ENCODE results near the gene HELZ2. TPM values are rescaled to one million over a fixed set of nuclear protein-coding genes. Genes with fewer than 3 reads are reported as not detected.

HELZ2 gene
- polyA plus RNA-seq, 3 donors: 3.0 to 15.5 (median 3.3) TPM

- H3K4me1 Mint-ChIP-seq: peaks cover 26% of the 10 kb centered on the region
- Histone ChIP-seq H3K27me3 (ENCODE audit: control insufficient read depth in 2 of 2, insufficient read depth in 2 of 2, low read length in 2 of 2) (peaks cover 0 to 66% of the 10 kb centered on the region in 2 donors), H4K20me1 (ENCODE audit: insufficient read depth, low read length) (peaks cover 99% of the 10 kb centered on the region), H3K9me3 (replicated peaks in 1 of 2; ENCODE audit: control insufficient read depth in 1 of 2, insufficient read depth in 1 of 2, low read length in 2 of 2) (peaks cover 15 to 16% of the 10 kb centered on the region in 2 donors), H3K79me2 (ENCODE audit: insufficient read depth, low read length) (no peaks in the 10 kb centered on the region), H3K4me1 (ENCODE audit: control insufficient read depth in 1 of 2, insufficient read depth in 2 of 2, low read length in 2 of 2) (peaks cover 33 to 37% of the 10 kb centered on the region in 2 donors), H3K9ac (ENCODE audit: insufficient read depth, low read length, poor library complexity, severe bottlenecking) (no peak overlapping the region), H3K36me3 (replicated peaks in 1 of 2; ENCODE audit: control insufficient read depth in 1 of 2, insufficient read depth in 2 of 2, low read length in 2 of 2) (peaks cover 29 to 60% of the 10 kb centered on the region in 2 donors), H3K27ac (ENCODE audit: low read depth in 1 of 2, low read length in 2 of 2) (no peak overlapping the region), H2AFZ (ENCODE audit: insufficient read depth, low read depth, low read length, poor library complexity, severe bottlenecking) (no peak overlapping the region), H3K4me3 (replicated peaks in 1 of 3; ENCODE audit: low read depth in 2 of 3, low read length in 3 of 3) (no peak overlapping the region), H3K4me2 (replicated peaks; ENCODE audit: extremely low read depth, low read length, poor library complexity, severe bottlenecking) (no peak overlapping the region)
- no peak for DNase-seq
- H3K27ac Mint-ChIP-seq: no peak overlapping the region
- intact Hi-C loops (cut with micrococcal nuclease): loop anchor here (5.0 to 10.0 kb wide), 3 partner anchors 61 to 329 kb away; partner anchors contain the start of genes DNAJC5 (in 1 of the 2) and GMEB2 (in 1 of the 2)
- peaks cover 25 to 84% (median 59%) of the 10 kb centered on the region in 3 donors for H3K27me3 Mint-ChIP-seq (ENCODE audit: low read depth in 3 of 3)
- 94% methylated on average over 43 of the region's 43 CpGs for whole genome bisulfite sequencing (ENCODE audit: insufficient coverage)
- H3K36me3 Mint-ChIP-seq: peaks cover 24 to 56% of the 10 kb centered on the region in 2 donors
- no peak for TF ChIP-seq CTCF (IDR thresholded peaks at IDR 0.05)
- peak overlapping the region in 1 of 2 donors; percentile 67 for H3K4me3 Mint-ChIP-seq
- peaks cover 8 to 29% (median 12%) of the 10 kb centered on the region in 7 donors for H3K9me3 Mint-ChIP-seq
Observed at GRCh38 chr20:63565699-63566335, 8.2 kb downstream of the HELZ2 start.

GRCh38 chr20:63565021-63565698 is 8.9 kb downstream of the HELZ2 start:
- TF ChIP-seq CTCF (IDR thresholded peaks at IDR 0.05): no peak
- Mint-ChIP-seq H3K27ac (no peak overlapping the region), H3K4me3 (peak overlapping the region in 1 of 2 donors; percentile 67), H3K36me3 (peaks cover 30 to 61% of the 10 kb centered on the region in 2 donors), H3K9me3 (peaks cover 8 to 36% (median 15%) of the 10 kb centered on the region in 7 donors), H3K27me3 (ENCODE audit: low read depth in 3 of 3) (peaks cover 23 to 81% (median 56%) of the 10 kb centered on the region in 3 donors), H3K4me1 (peaks cover 26% of the 10 kb centered on the region)
- H3K27me3 ChIP-seq (ENCODE audit: control insufficient read depth in 2 of 2, insufficient read depth in 2 of 2, low read length in 2 of 2): peaks cover 0 to 65% of the 10 kb centered on the region in 2 donors
- WGBS (ENCODE audit: insufficient coverage): 98% methylated on average over 60 of the region's 61 CpGs
- H3K9me3 ChIP-seq (replicated peaks in 1 of 2; ENCODE audit: control insufficient read depth in 1 of 2, insufficient read depth in 1 of 2, low read length in 2 of 2): peaks cover 15 to 16% of the 10 kb centered on the region in 2 donors
- peaks cover 99% of the 10 kb centered on the region for H4K20me1 ChIP-seq (ENCODE audit: insufficient read depth, low read length)
- no peak overlapping the region for H2AFZ ChIP-seq (ENCODE audit: insufficient read depth, low read depth, low read length, poor library complexity, severe bottlenecking)
- peaks cover 33 to 37% of the 10 kb centered on the region in 2 donors for H3K4me1 ChIP-seq (ENCODE audit: control insufficient read depth in 1 of 2, insufficient read depth in 2 of 2, low read length in 2 of 2)
- peaks cover 35 to 67% of the 10 kb centered on the region in 2 donors for H3K36me3 ChIP-seq (replicated peaks in 1 of 2; ENCODE audit: control insufficient read depth in 1 of 2, insufficient read depth in 2 of 2, low read length in 2 of 2)
- no peak overlapping the region for H3K27ac ChIP-seq (ENCODE audit: low read depth in 1 of 2, low read length in 2 of 2)
- intact Hi-C loops (cut with micrococcal nuclease): loop anchor here (5.0 to 10.0 kb wide), 3 partner anchors 62 to 330 kb away; partner anchors contain the start of genes DNAJC5 (in 1 of the 2) and GMEB2 (in 1 of the 2)
- no peaks in the 10 kb centered on the region for H3K79me2 ChIP-seq (ENCODE audit: insufficient read depth, low read length)
- H3K9ac ChIP-seq (ENCODE audit: insufficient read depth, low read length, poor library complexity, severe bottlenecking): no peak overlapping the region
- no peak for DNase-seq
- no peak overlapping the region for H3K4me2 ChIP-seq (replicated peaks; ENCODE audit: extremely low read depth, low read length, poor library complexity, severe bottlenecking)
- no peak overlapping the region for H3K4me3 ChIP-seq (replicated peaks in 1 of 3; ENCODE audit: low read depth in 2 of 3, low read length in 3 of 3)

Data from CD14-positive monocyte (primary cell).